Inferior parietal cortex (tissue), 1 donor: Measurements from ENCODE around the gene RFTN1.

Experiments
- DNase-seq: peaks from one replicate; pipeline ENCODE4 v3.0.0-alpha.2; 2016; ENCODE audit errors: extremely low spot score

The RFTN1 gene

DNA sequence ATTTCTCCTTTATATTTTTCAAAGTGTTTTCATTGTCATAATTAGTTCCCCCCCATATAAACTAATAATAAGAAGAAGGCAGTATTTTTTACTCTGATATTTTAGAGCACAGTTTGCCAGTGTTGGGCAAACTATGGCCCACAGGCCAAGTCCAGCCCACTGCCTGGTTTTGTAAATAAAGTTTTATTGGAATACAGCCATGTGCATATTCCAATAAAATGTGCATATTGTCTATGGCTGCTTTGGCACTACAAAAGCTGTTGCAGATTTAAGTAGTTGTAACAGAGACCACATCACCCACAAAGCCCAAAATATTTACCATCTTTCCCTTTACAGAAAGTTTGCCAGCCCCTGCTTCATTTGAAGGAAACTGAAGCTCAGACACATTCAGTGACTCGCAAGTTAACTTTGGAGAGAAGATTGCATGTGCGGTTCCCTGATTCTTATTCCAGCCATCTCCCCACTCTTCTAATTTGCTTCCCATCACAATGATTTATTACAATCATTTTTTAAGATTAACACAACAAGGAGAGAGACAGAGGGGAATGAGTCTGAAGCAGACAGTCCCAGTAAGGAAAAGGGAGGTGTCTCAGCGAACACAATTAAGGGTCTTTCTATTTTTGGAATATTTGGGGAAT is 48.9 kb downstream of the RFTN1 start:
- DNase-seq, result no peak

DNA sequence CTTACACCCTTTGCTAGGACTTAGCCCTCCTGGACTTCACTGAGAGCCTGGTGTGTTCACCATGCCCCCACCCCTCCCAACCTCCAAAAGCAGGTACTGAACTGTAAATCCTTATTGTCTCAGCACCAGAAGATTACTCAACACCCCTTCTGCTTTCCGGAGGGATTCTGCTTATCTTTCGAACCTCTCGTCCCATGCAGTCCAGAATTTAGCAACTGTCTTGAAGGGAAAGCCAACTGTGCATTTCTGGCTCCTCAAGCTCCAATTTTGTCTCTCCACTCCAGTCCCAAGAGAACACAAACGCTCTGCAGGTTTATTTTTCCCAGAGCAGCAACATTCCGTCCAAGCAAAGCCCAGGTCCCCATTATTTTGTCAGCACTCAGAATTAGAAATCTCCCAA is 49.6 kb downstream of the RFTN1 start:
- DNase-seq, result no peak

DNA sequence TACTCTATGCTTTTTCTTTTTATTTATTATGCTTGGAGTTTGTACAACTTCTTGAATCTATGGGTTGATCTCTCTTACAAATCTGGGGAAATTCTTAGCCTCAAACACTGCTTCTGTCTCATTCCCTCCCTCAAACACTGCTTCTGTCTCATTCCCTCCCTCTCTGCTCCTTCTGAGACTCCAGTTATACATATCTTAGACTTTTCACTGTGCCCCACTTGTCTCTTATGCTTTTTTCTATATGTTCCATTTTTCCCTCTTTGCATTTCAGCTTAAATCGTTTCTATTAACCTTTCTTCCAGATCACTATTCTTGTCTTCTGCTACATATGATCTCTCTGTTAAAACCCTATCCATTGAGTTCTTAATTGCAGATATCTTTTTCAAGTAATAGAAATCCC is 50.4 kb downstream of the RFTN1 start:
- no peak for DNase-seq

DNA sequence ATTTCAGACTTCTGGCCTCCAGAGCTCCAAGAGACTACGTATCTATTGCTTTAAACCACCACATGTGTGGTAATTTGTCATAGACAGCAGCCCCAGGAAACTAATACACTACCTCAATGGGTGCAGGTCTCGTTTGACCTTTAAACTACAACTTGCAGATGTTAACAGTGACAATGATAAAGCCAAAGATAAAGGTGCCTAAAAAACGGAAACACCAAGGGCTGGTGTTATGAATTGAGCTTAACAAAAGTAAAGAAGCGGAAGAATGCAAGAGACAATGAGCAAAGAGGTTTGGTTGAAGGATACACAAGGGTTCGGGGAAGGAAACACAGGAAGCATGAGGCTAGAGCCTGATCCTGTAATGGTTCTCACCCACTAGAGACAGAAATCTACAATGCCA is 50.8 kb downstream of the RFTN1 start:
- no peak for DNase-seq

DNA sequence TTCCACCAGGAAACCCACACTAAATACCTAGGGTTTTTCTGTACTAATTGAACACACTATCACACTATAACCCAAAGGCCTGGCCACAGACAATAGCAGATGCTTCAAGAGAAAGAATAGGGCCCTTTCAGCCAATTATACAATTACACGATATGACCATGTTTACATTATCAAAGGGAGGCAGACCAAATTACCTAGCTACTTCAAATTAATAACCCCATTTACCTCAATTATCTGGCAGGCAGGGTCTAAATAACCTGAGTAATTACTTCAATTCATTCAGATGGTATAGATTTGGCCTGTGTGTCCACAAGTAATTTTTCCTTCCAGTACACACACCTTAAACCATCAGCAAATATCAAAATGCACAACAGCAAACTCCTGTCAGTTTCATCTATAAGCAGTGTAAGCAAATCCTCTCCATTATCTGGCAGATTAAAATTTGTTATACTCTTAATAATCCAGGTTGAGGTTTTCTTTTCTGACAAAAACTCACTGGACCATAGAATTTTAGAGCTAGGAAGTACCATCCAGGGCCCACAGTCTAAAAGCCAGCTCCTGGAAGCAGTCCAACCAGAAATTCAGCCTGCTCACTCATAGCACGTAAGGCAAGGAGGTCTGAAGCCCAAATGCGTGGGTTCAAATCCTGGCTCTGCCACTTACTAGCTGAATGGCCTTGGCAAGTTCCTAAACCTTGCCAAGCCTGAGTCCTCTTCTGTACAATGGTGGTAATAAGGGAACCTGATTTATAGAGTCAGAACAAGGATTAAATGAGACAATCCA is 51.8 kb downstream of the RFTN1 start:
- no peak for DNase-seq

DNA sequence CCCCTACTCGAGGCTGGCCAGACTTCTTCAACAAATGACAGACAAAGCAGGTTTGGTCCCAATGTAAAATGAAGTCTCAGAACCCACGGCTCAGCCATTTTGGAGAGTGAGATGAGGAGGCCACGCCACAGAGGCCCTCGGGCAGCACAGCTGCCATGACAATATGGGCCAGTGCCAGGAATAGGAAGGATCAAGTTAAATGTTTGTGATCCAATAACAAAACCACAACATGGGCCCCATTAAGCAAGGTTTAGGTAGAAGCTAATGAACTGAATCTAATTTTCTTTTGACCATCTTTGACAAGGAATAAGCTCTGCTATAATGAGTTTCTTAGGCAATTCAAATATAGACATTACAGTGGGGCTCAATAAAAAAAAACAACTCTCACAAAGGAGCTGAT is 52.6 kb downstream of the RFTN1 start:
- DNase-seq, result no peak

DNA sequence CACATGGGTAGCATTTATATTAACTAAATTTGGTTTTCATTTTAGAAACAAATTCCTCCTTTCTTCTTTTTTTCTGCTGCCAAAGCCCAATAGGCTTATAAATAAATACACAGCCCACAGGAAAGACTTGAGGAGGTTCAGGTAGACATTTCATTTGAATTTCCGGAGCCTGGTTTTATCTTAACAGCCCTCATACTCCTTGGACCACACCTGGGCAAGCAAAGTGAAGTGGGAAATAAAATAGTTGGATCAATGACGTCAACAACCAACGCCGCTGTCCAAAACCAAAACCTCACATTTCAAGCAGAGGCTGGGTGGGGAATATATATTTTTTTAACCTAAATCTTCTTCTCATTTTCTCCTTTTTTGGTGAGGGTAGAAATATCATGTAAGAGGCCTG is 53.2 kb downstream of the RFTN1 start:
- no peak for DNase-seq

DNA sequence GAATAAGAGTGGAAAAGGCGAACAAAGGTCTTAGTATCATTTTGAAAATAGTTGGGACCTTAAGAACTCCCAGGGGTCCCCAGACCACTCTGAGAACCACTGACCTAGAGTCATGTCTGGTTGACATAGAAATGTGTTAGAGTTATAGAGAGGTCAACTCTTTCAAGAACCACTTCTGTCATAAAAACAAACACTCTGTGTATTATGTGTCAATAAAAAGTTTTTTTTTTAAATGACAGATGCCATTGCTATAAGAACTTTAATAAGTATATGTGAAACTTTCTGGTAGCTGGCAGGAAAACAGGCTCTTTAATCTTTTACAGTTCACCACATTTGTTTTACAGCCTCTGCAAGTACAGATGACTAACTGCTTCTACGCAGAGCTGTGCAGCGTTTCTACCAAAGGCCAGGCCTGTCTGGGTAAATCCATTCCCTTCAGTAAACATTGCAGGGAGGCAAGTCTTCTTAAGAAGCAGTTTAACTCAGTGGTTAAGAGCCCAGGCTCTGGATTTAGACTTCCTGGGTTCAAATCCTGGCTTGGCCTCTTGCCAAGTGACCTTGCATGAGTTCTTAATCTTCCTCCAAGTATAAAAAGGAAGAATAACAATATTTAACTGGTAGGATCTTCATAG is 56.6 kb downstream of the RFTN1 start:
- DNase-seq, result peak; percentile 45

DNA sequence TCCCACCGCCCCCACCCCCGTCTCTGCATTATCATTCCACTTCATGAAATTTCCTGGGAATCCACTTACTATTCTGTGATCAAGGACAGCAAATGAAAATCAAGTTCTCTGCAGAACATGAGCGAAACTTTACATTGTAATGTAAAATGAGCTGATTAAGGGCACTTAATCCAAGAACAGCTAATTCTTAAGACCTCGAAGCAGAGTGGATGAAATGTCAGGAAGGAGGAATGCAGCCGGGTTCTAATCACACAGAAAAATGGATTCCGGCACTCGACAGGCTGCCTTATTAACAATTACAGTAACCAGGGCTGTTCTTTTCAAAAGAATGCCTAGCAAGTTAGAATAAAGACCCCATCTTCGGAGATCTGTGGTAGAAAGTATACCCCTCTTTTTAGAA is 57.5 kb downstream of the RFTN1 start:
- no peak for DNase-seq

DNA sequence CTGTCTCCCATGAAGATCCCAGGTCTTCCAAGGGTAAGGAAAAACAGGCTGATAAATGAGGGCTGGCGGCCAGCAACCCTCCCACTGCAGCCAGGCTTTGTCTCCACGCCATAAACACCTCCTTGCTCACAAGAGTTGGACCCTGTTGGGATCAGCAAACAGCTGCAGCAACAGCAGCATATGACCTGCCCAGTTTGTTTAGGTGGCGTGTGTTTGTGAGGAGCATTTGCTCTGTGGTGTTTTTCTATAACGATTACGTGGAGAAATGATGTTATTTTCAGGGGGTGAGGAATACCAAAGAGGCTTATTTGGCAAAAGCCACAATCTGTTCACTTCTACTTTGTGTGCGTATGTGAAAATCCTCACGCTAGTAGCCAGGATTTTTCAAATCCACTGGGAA is 58.5 kb downstream of the RFTN1 start:
- DNase-seq, result no peak

DNA sequence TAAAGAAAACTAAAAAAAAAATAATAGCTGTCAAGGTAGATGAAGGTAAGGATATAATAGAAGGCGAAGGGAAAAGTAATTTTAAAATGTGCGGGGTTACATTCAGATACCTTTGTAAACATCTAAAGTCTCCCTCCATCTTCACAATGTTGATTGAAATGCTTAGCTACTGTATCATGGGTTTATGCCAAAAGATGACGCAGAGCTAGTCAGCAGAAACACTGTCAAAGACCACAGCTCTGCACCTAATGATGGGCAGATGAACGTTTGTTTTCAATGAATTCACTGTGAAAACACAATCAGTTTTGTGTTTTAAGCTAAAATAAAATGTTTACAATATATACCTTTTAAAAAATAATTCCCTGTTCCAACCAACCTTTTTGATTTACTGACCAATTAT is 61.2 kb downstream of the RFTN1 start:
- DNase-seq, result no peak

DNA sequence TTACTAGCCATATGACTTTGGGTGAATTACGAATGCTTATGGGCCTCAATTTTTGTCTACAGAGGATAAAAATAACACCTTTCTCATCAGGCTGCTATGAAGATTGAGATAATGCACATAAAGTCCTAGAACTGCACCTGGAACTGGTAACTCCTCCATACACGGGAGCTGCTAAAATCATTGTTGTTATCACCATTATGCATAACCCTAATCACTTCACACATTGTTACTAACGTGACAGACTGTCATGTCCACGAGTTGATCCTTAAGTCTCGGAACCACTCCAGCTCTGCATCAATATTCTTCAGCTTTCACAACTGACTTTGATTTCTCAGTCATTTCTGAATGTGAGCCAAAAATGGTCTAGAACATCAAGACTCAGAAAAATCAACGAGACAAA is 64.1 kb downstream of the RFTN1 start:
- DNase-seq, result no peak

DNA sequence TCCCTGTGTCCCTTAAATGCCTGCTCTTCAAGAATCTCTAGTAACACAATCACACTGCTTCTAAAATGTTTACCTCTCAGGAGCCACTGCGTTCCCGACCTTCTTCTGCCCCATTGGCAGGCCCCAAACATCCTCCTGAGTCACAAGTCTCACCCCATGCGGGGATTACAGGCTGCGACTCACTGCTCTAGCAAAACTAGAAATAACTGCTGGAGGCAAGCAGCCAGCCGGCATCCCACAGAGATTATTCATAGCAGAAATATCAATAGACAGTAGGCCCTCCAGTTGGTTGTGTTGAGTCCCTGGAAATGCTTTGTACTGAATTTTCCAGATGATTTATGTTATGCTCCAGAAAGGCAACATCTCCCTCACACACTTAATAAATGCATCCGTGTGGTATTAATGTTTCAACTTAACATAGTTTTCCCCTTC is 64.8 kb downstream of the RFTN1 start:
- DNase-seq, result peak; percentile 41

DNA sequence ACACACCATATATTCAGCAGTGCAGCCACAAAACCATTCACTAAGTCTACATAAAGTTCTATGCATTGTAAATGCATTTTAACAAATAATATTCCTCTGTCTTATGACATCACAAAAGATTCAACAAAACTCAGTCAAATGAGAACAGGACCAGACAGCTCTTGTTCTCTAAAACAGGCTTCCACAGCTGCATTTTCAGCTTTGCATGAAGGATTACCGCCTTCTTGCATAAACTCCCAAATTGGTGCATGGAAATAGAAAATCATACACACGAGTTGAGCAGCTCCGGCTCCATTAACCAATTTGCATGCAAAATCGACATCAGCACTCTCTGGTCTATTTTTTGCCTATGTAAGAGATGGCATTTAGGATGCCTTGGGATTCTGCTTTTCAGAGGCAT is 66.4 kb downstream of the RFTN1 start:
- DNase-seq, result no peak

DNA sequence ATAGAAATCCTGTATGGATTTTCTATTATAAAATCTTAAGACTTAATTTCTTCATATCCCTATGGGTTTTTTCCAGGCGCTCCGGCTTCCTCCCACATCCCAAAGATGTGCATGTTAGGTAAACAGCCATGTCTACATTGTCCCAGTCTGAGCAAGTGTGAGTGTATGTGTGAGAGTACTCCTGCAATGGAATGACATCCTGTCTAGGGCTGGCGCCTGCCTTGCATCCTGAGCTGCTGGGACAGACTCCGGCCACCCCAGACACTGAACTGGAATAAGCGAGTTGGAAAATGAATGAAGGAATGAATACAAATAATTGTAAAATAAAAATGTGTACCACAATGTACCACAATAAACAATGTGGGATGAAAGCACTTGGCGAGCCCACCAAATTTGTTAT is 69.2 kb downstream of the RFTN1 start:
- no peak for DNase-seq

DNA sequence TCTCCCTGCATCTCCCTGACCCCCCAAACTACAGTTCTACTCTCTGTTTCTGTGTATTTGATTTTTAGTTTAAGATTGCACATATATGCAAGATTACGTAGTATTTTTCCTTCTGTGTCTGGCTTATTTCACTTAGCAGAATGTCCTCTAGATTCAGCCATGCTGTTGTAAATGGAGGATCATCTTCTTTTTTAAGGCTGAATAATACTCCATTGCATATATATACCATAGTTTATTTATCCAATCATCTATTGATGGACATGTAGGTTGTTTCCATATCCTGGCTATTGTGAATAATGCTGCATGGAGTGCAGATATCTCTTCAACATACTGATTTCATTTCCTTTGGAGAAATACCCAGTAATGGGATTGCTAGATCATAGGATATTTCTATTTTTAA is 70.8 kb downstream of the RFTN1 start:
- no peak for DNase-seq

DNA sequence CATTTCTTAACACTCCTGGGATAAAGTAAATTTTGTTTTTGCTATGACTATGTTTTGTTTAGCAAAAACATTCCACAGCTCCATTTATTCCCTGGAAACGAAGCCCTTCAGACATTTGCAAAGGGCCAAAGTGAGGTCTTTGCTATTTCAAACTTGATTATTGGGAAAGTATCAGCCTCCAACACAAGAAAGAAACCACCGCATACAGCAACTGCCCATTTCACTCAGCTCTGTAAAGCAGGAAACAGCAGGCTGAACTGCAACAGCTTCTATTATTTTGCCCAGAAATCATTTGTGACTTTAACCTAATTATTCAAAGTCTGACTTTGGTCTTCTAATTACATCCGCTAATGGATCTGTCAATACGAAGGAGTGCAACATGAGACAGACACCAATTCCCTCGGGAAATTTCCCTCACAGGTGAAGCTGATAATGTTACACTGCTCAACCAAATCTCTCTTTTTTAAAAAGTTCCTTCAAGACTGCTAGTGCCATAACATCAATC is 72.1 kb downstream of the RFTN1 start:
- no peak for DNase-seq

DNA sequence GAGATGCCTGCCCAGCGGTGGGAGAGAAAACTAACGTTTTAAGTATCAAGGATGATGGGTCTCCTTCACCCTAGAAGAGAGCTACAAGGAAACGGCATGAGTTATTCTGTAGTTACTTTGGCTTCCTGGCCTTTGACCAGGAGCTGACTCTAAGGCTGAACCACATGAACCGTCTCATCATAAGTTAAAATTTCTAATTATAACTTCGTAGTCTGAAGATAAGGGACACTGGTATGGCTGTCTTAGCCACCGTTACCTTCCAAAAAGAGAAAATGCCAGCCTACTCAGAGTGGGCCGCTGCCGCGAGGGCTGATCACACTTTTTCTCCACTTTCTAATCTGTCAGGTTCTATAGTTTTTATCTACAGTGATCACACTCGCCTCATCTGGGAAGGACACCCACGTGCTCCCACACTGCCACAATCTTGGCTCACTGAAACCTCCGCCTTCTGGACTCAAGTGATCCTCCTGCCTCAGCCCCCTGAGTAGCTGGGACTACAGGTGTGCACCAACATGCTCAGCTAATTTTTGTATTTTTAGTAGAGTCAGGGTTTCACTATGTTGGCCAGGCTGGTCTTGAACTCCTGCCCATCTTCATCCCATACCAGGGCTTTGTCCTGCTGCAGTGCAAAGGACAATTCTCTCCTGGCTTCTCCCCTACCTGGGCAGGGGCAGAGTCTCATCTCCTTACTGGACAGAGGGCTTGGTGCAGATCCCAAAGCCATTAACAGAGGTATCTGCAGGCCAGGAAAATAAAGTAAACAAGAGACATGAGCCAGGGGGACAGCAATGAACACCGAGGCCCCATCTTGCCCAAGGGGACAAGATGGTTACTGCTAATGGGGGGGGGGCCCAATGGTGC is 73.4 kb downstream of the RFTN1 start:
- DNase-seq, result no peak

DNA sequence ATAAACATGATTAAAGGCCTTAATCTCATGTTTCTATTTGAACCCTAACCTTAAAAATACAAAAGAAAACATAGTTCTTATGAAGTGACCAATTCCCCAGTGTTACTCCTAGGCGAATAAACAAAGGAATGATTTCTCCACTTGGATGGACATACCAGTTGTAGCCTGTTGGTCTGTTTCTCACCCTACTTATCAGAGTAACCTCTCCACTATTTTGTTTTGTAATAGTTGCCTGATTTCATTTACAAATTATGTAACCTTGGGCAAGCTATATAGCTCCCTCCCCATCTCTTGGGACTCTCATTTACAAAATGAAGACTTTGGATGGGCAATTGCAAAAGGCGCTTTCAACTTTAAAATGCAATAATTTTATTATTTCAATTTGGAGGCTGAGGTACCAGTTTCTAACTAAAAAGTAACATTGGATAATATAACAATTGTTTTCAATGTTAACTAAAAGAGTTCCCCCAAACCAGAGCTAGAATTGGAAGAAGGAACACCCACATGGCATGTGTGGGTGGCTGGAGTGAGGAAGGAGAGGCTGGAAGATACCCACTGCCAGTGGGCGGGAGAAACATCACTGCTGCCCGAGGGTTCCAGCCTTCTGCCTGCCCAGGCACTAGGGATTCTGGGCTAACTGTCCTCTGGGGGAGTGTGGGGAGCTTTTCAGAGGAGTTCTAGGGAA is 74.2 kb downstream of the RFTN1 start:
- DNase-seq, result no peak

DNA sequence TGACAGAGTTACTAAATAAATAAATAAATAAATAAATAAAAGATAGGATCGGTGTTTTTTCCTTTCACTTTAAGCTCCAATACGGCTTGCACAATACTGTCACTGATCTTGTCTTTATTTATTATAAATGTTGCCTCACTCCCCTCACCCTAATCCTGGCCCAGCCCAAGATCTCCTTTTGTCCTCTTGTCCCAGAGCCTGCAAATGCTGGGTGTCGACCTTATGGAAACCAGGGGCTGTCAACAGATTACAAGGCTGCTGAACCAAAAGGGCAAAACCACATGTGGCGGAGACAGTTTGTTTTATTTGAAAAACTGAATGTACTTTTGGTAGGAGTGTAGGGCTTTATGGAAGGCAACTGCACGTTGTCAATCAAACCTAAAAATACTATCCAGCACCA is 75.9 kb downstream of the RFTN1 start:
- DNase-seq, result no peak

DNA sequence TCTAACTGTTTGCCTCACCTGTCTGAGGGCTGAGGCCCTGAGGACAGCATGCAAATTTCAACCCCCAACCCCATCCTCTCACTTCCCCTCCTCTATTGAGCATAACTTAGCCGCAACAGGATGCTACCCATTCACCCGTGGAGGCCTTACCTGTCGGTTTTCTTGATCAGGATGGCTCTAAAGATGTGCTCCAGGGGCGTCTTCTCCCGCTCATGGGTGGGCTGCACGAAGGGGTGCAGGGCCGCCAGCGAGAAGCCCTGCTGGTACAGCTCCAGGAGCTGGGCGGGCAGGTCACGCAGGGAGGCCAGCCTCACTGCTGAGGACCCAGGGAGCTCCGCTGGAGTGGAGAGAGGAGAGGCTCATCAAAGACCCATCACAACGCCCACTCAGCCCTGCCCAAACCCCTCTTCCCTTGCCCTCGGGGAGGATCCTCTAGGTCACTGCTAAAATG is 79.8 kb downstream of the RFTN1 start:
- DNase-seq, result no peak
